MCF 10A (cell line): ENCODE measurements around the gene RRM2. TPM values are rescaled to one million over a fixed set of nuclear protein-coding genes. Genes with fewer than 3 reads are reported as not detected.

Experiments
- BruUV-seq: library from RNA; stranded (reverse); fragments of 400-500 nt; replicated peaks from 2 replicates; lab custom pipeline; 2021; lab: Mats Ljungman, UMichigan
- CTCF ChIA-PET: fragments of 300-600 bp; sonication (Branson Sonifier 250); formaldehyde crosslinking; extraction: SDS; loops from one replicate; lab custom pipeline; 2021; ENCODE audit warnings: antibody characterized with exemption, inconsistent platforms; lab: Yijun Ruan, JAX
- POLR2A ChIA-PET: fragments of 300-600, 350-650 bp; sonication (Branson Sonifier 250); formaldehyde crosslinking; extraction: SDS; loops from one replicate; lab custom pipeline; 2020; ENCODE audit warnings: antibody characterized with exemption, inconsistent platforms; lab: Yijun Ruan, JAX
- DNase-seq: peaks from one replicate; pipeline ENCODE4 v3.0.0-alpha.2; 2018; ENCODE audit not compliant: unreplicated experiment
- H3K27ac Mint-ChIP-seq: one replicate; pipeline ENCODE4 v1.8.0; 2022; ENCODE audit warnings: mild to moderate bottlenecking, low read depth, mixed read lengths; ENCODE audit not compliant: unreplicated experiment
- H3K27me3 Mint-ChIP-seq: one replicate; pipeline ENCODE4 v1.8.0; 2022; ENCODE audit warnings: mixed read lengths; ENCODE audit not compliant: insufficient read depth, unreplicated experiment
- H3K36me3 Mint-ChIP-seq: one replicate; pipeline ENCODE4 v1.8.0; 2022; ENCODE audit warnings: mild to moderate bottlenecking, moderate library complexity, mixed read lengths; ENCODE audit not compliant: insufficient read depth, unreplicated experiment
- H3K4me1 Mint-ChIP-seq: one replicate; pipeline ENCODE4 v1.8.0; 2022; ENCODE audit warnings: mixed read lengths; ENCODE audit not compliant: insufficient read depth, unreplicated experiment
- H3K4me3 Mint-ChIP-seq: one replicate; pipeline ENCODE4 v1.8.0; 2022; ENCODE audit warnings: mild to moderate bottlenecking, moderate library complexity, mixed read lengths; ENCODE audit not compliant: unreplicated experiment
- H3K9me3 Mint-ChIP-seq: one replicate; pipeline ENCODE4 v1.8.0; 2022; ENCODE audit warnings: mixed read lengths; ENCODE audit not compliant: unreplicated experiment
- intact Hi-C: fragments of 100-400 bp; cut with micrococcal nuclease; formaldehyde crosslinking; loops from 2 replicates; pipeline ENCODE4 v1.14.1; 2022
- total RNA-seq: library from RNA; stranded (reverse); gene quantifications from 2 replicates; pipeline ENCODE4 v1.2.3, GENCODE V29; 2022
- TF ChIP-seq, protein P1 (sequence below): fragments of 200-600 bp; IDR thresholded peaks from one replicate; pipeline ENCODE4 v1.8.0; 2022; ENCODE audit warnings: antibody characterized with exemption, mild to moderate bottlenecking; ENCODE audit not compliant: unreplicated experiment

The RRM2 gene
- total RNA-seq, 1 experiment from 2014 or later, result 41.8 TPM

DNA sequence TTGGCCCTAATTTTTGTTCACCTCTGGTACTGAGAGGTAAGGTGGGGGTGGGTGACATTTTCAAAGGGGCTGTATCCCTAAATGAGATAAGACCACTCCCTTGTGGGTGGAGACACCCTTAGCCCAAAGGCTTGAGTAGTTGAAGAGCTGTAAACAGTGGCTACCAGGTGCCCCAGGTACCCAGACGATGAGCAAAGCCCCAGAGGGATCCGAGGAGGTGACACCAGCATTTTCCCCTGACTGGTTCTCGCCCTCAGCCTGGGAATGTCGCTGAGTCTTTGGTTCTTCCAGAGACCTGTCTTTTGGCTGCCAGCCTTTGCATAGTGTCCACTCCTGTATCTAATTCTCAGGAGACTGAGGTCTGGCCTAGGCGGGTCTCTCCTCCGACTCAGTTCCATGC is 36.5 kb downstream of the RRM2 start:
- ChIA-PET POLR2A (no interaction called here), CTCF (interaction anchor here (0.6 to 1.3 kb wide), 5 partner anchors 19 to 390 kb away, joined by 3 to 5 read pairs (median 3); no protein-coding TSS in a partner anchor)
- TF ChIP-seq, protein P1, sequence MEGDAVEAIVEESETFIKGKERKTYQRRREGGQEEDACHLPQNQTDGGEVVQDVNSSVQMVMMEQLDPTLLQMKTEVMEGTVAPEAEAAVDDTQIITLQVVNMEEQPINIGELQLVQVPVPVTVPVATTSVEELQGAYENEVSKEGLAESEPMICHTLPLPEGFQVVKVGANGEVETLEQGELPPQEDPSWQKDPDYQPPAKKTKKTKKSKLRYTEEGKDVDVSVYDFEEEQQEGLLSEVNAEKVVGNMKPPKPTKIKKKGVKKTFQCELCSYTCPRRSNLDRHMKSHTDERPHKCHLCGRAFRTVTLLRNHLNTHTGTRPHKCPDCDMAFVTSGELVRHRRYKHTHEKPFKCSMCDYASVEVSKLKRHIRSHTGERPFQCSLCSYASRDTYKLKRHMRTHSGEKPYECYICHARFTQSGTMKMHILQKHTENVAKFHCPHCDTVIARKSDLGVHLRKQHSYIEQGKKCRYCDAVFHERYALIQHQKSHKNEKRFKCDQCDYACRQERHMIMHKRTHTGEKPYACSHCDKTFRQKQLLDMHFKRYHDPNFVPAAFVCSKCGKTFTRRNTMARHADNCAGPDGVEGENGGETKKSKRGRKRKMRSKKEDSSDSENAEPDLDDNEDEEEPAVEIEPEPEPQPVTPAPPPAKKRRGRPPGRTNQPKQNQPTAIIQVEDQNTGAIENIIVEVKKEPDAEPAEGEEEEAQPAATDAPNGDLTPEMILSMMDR, result no peak
- H3K4me1 Mint-ChIP-seq, result peaks cover 8% of the 10 kb centered on the region
- H3K27me3 Mint-ChIP-seq, result no peaks in the 10 kb centered on the region
- no peak for DNase-seq
- intact Hi-C loops, result no loop called here
- H3K36me3 Mint-ChIP-seq, result no peaks in the 10 kb centered on the region
- H3K4me3 Mint-ChIP-seq, result no peak overlapping the region
- BruUV-seq, result no TSS peak
- H3K9me3 Mint-ChIP-seq, result no peaks in the 10 kb centered on the region
- no peak overlapping the region for H3K27ac Mint-ChIP-seq

DNA sequence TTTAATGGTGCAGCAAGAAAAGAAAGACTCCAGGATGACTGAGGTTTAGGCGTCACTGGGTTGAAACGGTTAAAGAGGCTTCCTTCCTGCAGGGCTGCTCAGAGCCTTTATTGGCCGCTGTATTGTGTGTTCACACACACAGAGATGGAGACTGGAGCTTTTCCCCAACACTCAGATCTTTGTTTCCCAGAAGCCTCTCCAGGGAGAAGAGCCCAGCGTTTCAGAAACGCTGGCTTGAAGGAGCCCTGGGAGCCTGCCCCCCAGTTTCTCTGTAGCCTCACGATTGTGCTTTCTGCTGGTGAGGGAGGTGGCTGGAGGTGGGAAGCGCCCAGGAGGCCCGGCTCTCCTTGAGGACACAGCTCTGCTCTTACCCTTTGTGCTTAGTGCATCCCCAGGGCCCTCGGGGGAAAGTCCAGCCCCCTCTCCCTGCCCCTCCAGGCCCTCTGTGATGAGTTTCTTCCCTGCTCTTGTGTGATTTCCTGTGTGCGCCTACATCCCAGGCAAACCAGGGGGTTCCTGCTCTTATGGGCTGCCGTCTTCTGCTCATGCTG is 37.1 kb downstream of the RRM2 start:
- H3K36me3 Mint-ChIP-seq, result no peaks in the 10 kb centered on the region
- TF ChIP-seq, protein P1, result no peak
- H3K27ac Mint-ChIP-seq, result no peak overlapping the region
- H3K9me3 Mint-ChIP-seq, result no peaks in the 10 kb centered on the region
- no peaks in the 10 kb centered on the region for H3K27me3 Mint-ChIP-seq
- DNase-seq, result no peak
- ChIA-PET POLR2A (no interaction called here), CTCF (interaction anchor here (0.5 to 1.3 kb wide), 6 partner anchors 16 to 274 kb away, joined by 3 to 5 read pairs (median 3); no protein-coding TSS in a partner anchor)
- BruUV-seq, result no TSS peak
- H3K4me3 Mint-ChIP-seq, result no peak overlapping the region
- intact Hi-C loops, result no loop called here
- H3K4me1 Mint-ChIP-seq, result peaks cover 8% of the 10 kb centered on the region

DNA sequence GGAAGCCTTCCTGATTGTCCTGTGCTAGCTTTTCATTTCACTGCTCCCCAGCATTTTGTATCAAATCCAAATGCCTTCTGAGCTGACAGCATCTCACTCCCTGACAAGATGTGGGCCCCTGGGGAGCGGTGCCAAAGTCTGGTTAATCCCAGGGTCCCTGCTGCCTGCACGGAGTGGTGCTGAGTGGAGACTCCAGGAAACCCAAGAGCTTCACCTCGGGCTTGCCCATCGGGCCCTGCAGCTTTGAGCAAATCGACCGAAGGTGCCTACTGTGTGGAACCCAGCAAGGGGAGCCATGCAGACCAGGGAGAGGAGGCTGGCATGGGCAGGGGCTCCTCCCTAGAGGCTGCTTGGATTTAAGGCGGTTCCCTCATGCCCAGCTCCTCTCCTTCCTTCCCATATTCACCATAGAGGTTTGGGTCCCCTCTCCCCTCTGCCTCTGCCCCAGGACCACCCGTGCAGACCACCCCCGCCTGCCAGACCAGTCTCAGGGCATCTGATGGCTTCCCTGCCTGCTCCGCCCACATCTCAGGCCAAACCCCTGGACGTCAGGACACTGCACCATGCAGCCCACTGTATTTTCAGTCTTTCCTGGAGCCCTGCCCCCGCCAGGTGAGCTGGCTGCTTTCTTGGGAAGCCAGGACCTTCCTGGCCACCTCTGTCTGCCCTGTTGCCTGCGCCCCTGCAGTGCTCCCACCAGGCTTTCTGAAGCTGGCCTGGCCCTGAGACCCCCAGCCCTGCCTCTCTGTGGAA is 37.8 kb downstream of the RRM2 start:
- ChIA-PET CTCF (interaction anchor here (0.5 to 1.0 kb wide), 3 partner anchors 17 to 248 kb away, joined by 3 read pairs; no protein-coding TSS in a partner anchor), POLR2A (no interaction called here)
- H3K27me3 Mint-ChIP-seq, result no peaks in the 10 kb centered on the region
- H3K36me3 Mint-ChIP-seq, result no peaks in the 10 kb centered on the region
- H3K27ac Mint-ChIP-seq, result no peak overlapping the region
- no peak for DNase-seq
- no TSS peak for BruUV-seq
- no peak overlapping the region for H3K4me3 Mint-ChIP-seq
- intact Hi-C loops, result no loop called here
- peaks cover 8% of the 10 kb centered on the region for H3K4me1 Mint-ChIP-seq
- TF ChIP-seq, protein P1, result no peak
- no peaks in the 10 kb centered on the region for H3K9me3 Mint-ChIP-seq

DNA sequence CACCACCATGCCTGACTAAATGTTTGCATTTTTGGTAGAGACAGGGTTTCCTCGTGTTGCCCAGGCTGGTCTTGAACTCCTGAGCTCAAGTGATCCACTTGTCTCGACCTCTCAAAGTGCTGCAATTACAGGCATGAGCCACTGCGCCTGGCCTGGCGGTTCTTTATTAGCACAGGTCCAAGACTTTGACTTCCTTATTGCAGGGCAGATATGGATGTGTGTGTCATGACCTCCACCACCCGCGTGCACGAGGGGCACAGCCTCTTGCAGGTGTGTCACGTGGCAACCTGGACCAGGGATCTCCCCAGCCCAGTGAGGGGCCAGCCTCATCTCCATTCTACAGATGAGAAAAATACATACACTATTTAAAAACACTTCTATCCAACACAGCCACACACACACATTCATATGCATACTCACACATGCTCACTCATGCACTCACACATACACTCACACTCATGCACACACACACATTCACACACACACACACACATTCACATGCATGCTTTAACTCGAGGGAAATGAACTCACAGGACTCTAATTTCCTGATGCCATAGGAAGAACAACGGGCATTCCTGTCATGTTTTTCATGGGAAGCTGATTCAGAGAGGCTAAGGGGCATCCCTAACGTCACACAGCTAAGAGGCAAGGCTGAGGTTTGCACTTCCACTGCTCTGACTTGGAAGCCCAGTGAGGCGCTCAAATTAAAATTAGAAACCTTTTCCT is 38.8 kb downstream of the RRM2 start:
- Mint-ChIP-seq H3K27ac (no peak overlapping the region), H3K9me3 (no peaks in the 10 kb centered on the region), H3K4me3 (no peak overlapping the region), H3K36me3 (no peaks in the 10 kb centered on the region), H3K27me3 (no peaks in the 10 kb centered on the region), H3K4me1 (peaks cover 8% of the 10 kb centered on the region)
- ChIA-PET POLR2A (interaction anchor here (1.2 kb wide), 1 partner anchor 247 kb away, joined by 7 read pairs; no protein-coding TSS in a partner anchor), CTCF (interaction anchor here (0.5 to 1.4 kb wide), 8 partner anchors 9 to 248 kb away, joined by 3 to 5 read pairs (median 4); no protein-coding TSS in a partner anchor)
- intact Hi-C loops, result no loop called here
- no TSS peak for BruUV-seq
- TF ChIP-seq, protein P1, result no peak
- no peak for DNase-seq
